Activated CD8-positive, alpha-beta T cell treated with anti-CD3 and anti-CD28 coated beads for 36 hours (primary cell): Measurements from ENCODE around the gene SMARCE1. TPM values are rescaled to one million over a fixed set of nuclear protein-coding genes. Genes with fewer than 3 reads are reported as not detected.
A peak's percentile ranks its signal among the peaks of the same experiment; 100 is the strongest.

ENCODE experiments used
- ATAC-seq: fragments of 200-7000 bp; cut with Tn5 transposase; one replicate; pipeline ENCODE4 v1.10.0; 2021; ENCODE audit warnings: mild to moderate bottlenecking, moderate library complexity
- CTCF ChIA-PET: fragments of 350-600 bp; sonication (Branson Sonifier 250); formaldehyde crosslinking; loops from one replicate; lab custom pipeline; 2021; ENCODE audit warnings: antibody characterized with exemption; lab: Charles Lee
- POLR2A ChIA-PET: fragments of 350-600 bp; sonication (Branson Sonifier 250); formaldehyde crosslinking; loops from one replicate; lab custom pipeline; 2021; ENCODE audit warnings: antibody characterized with exemption; lab: Charles Lee
- DNase-seq: peaks from one replicate; pipeline ENCODE4 v3.0.0-alpha.2; 2020
- H3K27ac Mint-ChIP-seq: one replicate; pipeline ENCODE4 v1.8.0; 2021; ENCODE audit warnings: mild to moderate bottlenecking, mixed read lengths
- H3K27me3 Mint-ChIP-seq: one replicate; pipeline ENCODE4 v1.8.0; 2021; ENCODE audit warnings: mixed read lengths
- H3K36me3 Mint-ChIP-seq: one replicate; pipeline ENCODE4 v1.8.0; 2021; ENCODE audit warnings: low read depth, mixed read lengths
- H3K4me1 Mint-ChIP-seq: one replicate; pipeline ENCODE4 v1.8.0; 2021; ENCODE audit warnings: low read depth, mixed read lengths
- H3K4me3 Mint-ChIP-seq: one replicate; pipeline ENCODE4 v1.8.0; 2021; ENCODE audit warnings: mild to moderate bottlenecking, moderate library complexity, mixed read lengths
- H3K9me3 Mint-ChIP-seq: one replicate; pipeline ENCODE4 v1.8.0; 2021; ENCODE audit warnings: mixed read lengths
- CTCF ChIP-seq: fragments of 200-600 bp; IDR thresholded peaks from one replicate; pipeline ENCODE4 v1.8.0; 2022; ENCODE audit warnings: antibody characterized with exemption, mild to moderate bottlenecking
- intact Hi-C: fragments of 100-400 bp; cut with micrococcal nuclease; formaldehyde crosslinking; loops from one replicate; pipeline ENCODE4 v1.10.0; 2022
- total RNA-seq, 2 experiments: library from RNA; stranded (reverse); gene quantifications; one replicate each; pipeline ENCODE4 v1.2.3, GENCODE V29; 2021

Gene SMARCE1
- total RNA-seq, 2 experiments from 2014 or later: 87.8 to 92.5 TPM

- intact Hi-C loops: no loop called here
- ATAC-seq (no peak), DNase-seq (no peak)
- Mint-ChIP-seq H3K36me3 (no peaks in the 10 kb centered on the region), H3K4me3 (no peak overlapping the region), H3K27me3 (peaks cover 36% of the 10 kb centered on the region), H3K4me1 (peaks cover 13% of the 10 kb centered on the region), H3K27ac (no peak overlapping the region), H3K9me3 (no peaks in the 10 kb centered on the region)
- no peak for TF ChIP-seq CTCF
- ChIA-PET CTCF (no interaction called here), POLR2A (interaction anchor here (0.7 to 1.6 kb wide), 3 partner anchors 10 to 46 kb away, joined by 3 to 4 read pairs (median 3); partner anchors contain the start of gene SMARCE1)
These were observed 15.6 kb upstream of the SMARCE1 start for GRCh38 chr17:40663252-40663651.

DNA sequence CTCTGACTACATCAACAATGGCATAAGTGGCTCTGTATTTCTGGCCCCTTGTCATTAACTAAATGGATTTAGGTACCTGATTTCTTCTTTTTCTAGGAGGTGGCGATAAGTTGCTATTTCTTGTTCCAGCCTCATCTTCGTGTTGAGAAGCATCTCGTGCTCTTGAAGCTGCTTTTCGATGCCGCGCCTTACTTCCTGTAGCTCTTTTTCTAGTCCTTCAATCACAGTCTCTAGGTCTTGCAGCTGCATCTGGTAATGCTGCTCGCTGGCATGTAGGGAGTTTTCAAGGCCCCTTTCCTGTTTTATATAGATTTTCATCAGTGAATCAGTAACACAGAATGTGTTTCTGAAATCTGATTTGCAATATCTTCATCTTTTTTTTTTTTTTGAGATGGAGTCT lies 12.3 kb upstream of the SMARCE1 start:
- Mint-ChIP-seq H3K27me3 (peaks cover 24% of the 10 kb centered on the region), H3K27ac (no peak overlapping the region), H3K4me1 (peaks cover 10% of the 10 kb centered on the region), H3K36me3 (no peaks in the 10 kb centered on the region), H3K9me3 (no peaks in the 10 kb centered on the region), H3K4me3 (no peak overlapping the region)
- ATAC-seq: no peak
- ChIA-PET CTCF (interaction anchor here (0.9 to 1.0 kb wide), 2 partner anchors 132 to 143 kb away, joined by 3 read pairs; no protein-coding TSS in a partner anchor), POLR2A (no interaction called here)
- intact Hi-C loops: no loop called here
- DNase-seq: peak; percentile 20
- no peak for TF ChIP-seq CTCF

DNA sequence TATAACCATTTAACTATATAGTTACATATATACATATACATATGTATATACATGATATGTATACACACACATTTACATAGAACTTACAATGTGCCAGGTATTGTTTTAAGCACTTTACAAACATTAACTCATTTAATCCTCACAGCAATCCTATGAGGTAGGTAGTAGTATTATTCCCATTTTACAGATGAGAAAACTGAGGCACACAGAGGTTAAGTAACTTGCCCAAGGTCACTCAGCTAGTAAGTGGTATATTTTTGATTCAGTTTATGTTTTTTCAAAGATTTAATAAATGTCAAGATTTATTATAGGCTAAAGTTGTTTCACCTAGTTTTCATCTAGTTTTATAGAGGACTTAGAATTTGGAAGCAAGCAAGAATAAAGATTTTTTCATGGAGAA lies 10.8 kb upstream of the SMARCE1 start:
- no peak for ATAC-seq
- CTCF ChIA-PET: no interaction called here
- no peak for TF ChIP-seq CTCF
- Mint-ChIP-seq H3K27me3 (peaks cover 18% of the 10 kb centered on the region), H3K4me3 (no peak overlapping the region), H3K4me1 (peaks cover 8% of the 10 kb centered on the region), H3K9me3 (no peaks in the 10 kb centered on the region), H3K27ac (no peak overlapping the region), H3K36me3 (no peaks in the 10 kb centered on the region)
- no peak for DNase-seq
- POLR2A ChIA-PET: interaction anchor here (0.7 kb wide), 1 partner anchor 34 kb away, joined by 3 read pairs; no protein-coding TSS in a partner anchor
- intact Hi-C loops: no loop called here

DNA sequence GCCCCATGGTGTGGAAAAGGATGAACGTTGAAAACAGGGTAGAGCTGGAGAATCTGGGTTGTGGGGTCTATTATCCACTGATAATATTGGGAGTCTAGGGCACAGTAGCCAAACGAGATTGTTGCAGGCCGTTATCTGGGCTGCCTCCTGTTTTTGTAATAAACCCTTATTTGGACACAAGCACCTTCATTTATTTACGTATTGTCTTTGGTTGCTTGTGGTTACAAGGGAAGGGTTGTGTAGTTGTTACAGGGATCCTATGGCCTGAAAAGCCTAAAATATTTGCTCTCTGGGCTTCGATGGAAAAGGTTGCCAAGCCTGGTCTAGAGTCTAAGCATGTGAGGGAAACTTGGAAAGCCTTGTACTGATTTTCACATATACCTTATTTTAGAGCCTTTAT lies 4.3 kb upstream of the SMARCE1 start:
- ATAC-seq: no peak
- H3K36me3 Mint-ChIP-seq: peaks cover 1% of the 10 kb centered on the region
- no peak overlapping the region for H3K27ac Mint-ChIP-seq
- no peak for TF ChIP-seq CTCF
- no peak for DNase-seq
- peaks cover 6% of the 10 kb centered on the region for H3K4me1 Mint-ChIP-seq
- H3K9me3 Mint-ChIP-seq: no peaks in the 10 kb centered on the region
- H3K4me3 Mint-ChIP-seq: no peak overlapping the region
- intact Hi-C loops: no loop called here
- no peaks in the 10 kb centered on the region for H3K27me3 Mint-ChIP-seq
- CTCF ChIA-PET: no interaction called here
- POLR2A ChIA-PET: no interaction called here

DNA sequence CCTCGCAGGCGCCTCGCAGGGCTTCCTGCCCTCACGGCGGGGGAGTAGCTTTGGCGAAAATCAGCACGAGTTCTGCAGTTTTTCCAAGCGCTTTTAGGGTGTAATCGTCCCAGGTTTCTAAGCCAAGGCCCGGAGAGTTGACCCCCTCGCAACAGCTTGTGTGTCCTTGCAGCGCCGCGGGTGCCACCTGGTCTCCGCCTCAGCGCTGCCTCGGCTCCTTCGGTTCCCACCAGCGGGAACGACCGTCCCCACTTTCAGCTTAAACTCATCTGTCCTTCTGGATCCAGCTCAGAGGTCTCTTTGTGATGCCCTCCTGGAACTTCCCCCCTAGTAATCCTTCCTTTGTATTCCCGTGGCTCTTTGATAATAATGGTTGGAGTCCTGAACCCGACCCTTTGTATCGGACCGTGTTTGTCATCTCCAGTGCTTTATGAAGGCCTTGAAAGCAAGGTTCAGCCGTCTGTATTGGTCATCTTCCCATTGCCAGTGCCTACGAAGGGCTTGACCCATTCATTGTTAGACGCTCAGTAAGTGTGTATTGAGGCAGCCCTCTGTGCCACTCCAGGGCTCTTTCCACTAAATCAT lies 858 bp upstream of the SMARCE1 start:
- Mint-ChIP-seq H3K4me1 (peaks cover 35% of the 10 kb centered on the region), H3K9me3 (no peaks in the 10 kb centered on the region), H3K36me3 (peaks cover 12% of the 10 kb centered on the region), H3K27me3 (no peaks in the 10 kb centered on the region), H3K27ac (peak overlapping the region; percentile 92), H3K4me3 (peak overlapping the region; percentile 81)
- intact Hi-C loops: no loop called here
- POLR2A ChIA-PET: interaction anchor here (0.6 to 3.3 kb wide), 15 partner anchors 8 to 200 kb away, joined by 3 to 19 read pairs (median 5); partner anchors contain the start of gene CCR7
- TF ChIP-seq CTCF: no peak
- no peak for DNase-seq
- CTCF ChIA-PET: interaction anchor here (1.0 to 1.4 kb wide), 3 partner anchors 29 to 170 kb away, joined by 3 to 6 read pairs (median 4); no protein-coding TSS in a partner anchor
- ATAC-seq: peak; percentile 24
